K562 (cell line): ENCODE data around the gene ITPA. TPM values are rescaled to one million over a fixed set of nuclear protein-coding genes. Genes with fewer than 3 reads are reported as not detected.

Experiments
- ASH1L ChIP-seq: fragments of 450-650 bp; IDR thresholded peaks from 2 replicates; pipeline ENCODE4 v1.6.1; 2018; ENCODE audit warnings: borderline replicate concordance, mild to moderate bottlenecking, low read depth; ENCODE audit not compliant: partially characterized antibody
- CBX5 ChIP-seq: IDR thresholded peaks from 2 replicates; pipeline ENCODE4 v1.6.1; 2014; ENCODE audit warnings: low read depth, borderline replicate concordance
- CEBPG ChIP-seq, 3 experiments: fragments of 200-800 bp in 1 of 3; sonication (Bioruptor generic) in 1 of 3; sonication (generic) in 1 of 3; formaldehyde crosslinking in 1 of 3; IDR thresholded peaks in 2 of 3; conservative IDR thresholded peaks in 1 of 3; 2 replicates each; pipeline versions ENCODE4 v1.6.1 to v1.8.0; 2016 to 2022; ENCODE audit warnings: missing compliant biosample characterization in 2 of 3, missing genetic modification characterization in 2 of 3, mild to moderate bottlenecking in 1 of 3, missing genetic modification reagents in 1 of 3
- CHCHD3 ChIP-seq: fragments of 250-450 bp; sonication (Bioruptor Pico); IDR thresholded peaks from 2 replicates; pipeline ENCODE4 v2.1.2; 2022; ENCODE audit warnings: mild to moderate bottlenecking
- KDM1A ChIP-seq, 2 experiments: fragments of 450-650 bp; IDR thresholded peaks; 2 replicates each; pipeline ENCODE4 v1.6.1; 2016; ENCODE audit warnings: mild to moderate bottlenecking in 2 of 2
- KHSRP ChIP-seq: fragments of 450-650 bp; IDR thresholded peaks from 2 replicates; pipeline ENCODE4 v1.6.1; 2017
- MCM7 ChIP-seq, 2 experiments: fragments of 450-650 bp; IDR thresholded peaks; 2 replicates each; pipeline ENCODE4 v1.6.1; 2016 to 2018
- MIER1 ChIP-seq: fragments of 450-650 bp; IDR thresholded peaks from 2 replicates; pipeline ENCODE4 v1.6.1; 2016; ENCODE audit warnings: antibody characterized with exemption, mild to moderate bottlenecking, low read depth
- PHF20 ChIP-seq: fragments of 450-650 bp; IDR thresholded peaks from 2 replicates; pipeline ENCODE4 v1.6.1; 2018; ENCODE audit not compliant: partially characterized antibody
- POLR3G ChIP-seq: IDR thresholded peaks from 2 replicates; pipeline ENCODE4 v1.6.1; 2011; ENCODE audit not compliant: insufficient read length, insufficient replicate concordance; ENCODE audit errors: extremely low read depth
- PTTG1 ChIP-seq: fragments of 450-650 bp; IDR thresholded peaks from 2 replicates; pipeline ENCODE4 v1.6.1; 2016; ENCODE audit warnings: low read depth, mild to moderate bottlenecking, missing genetic modification characterization, missing compliant biosample characterization
- SETDB1 ChIP-seq: IDR thresholded peaks from one replicate; pipeline ENCODE4 v1.6.1; 2012; ENCODE audit warnings: low read length, control low read depth, inconsistent platforms
- SMAD3 ChIP-seq: fragments of 450-650 bp; formaldehyde crosslinking; conservative IDR thresholded peaks from 2 replicates; pipeline ENCODE4 v1.4.0; 2020; ENCODE audit warnings: mild to moderate bottlenecking
- TCF3 ChIP-seq: sonication (generic); formaldehyde crosslinking; IDR thresholded peaks from 2 replicates; pipeline ENCODE4 v1.4.0; 2020; ENCODE audit warnings: mild to moderate bottlenecking, missing genetic modification reagents
- ZFPM2 ChIP-seq: fragments of 250-450 bp; sonication (Bioruptor Pico); IDR thresholded peaks from 2 replicates; pipeline ENCODE4 v1.5.1; 2022; ENCODE audit warnings: mild to moderate bottlenecking
- ZNF146 ChIP-seq: IDR thresholded peaks from one replicate; pipeline ENCODE4 v1.6.1; 2018; ENCODE audit warnings: missing compliant biosample characterization; ENCODE audit not compliant: unreplicated experiment
- ZNF507 ChIP-seq: conservative IDR thresholded peaks from 2 replicates; pipeline ENCODE4 v1.6.1; 2017; ENCODE audit warnings: missing genetic modification characterization, missing compliant biosample characterization
- polyA plus RNA-seq, 8 experiments: library from polyadenylated mRNA; depleted of rRNA in 4 of 8; stranded (reverse) in 5 of 8; unstranded in 3 of 8; fragments of >200 nt; fragmentation: Nextera tagmentation in 2 of 8; fragmentation: Illumina TruSeq in 1 of 8; extraction: Ambion mirVana in 2 of 8; extraction: Trizol in 1 of 8; gene quantifications; 2 replicates each; pipeline versions ENCODE4 v1.2.1 to v1.2.3, GENCODE V29; 2011 to 2014; ENCODE audit warnings: inconsistent platforms in 1 of 8, missing spikeins in 1 of 8
- total RNA-seq, 7 experiments: library from RNA; depleted of rRNA in 6 of 7; stranded (reverse); fragments of >200 nt in 6 of 7; fragmentation: Illumina TruSeq in 2 of 7; extraction: Trizol in 2 of 7; gene quantifications; 2 replicates each; pipeline versions ENCODE4 v1.2.1 to v1.2.3, GENCODE V29; 2011 to 2021; ENCODE audit warnings: low replicate concordance in 1 of 7
- TF ChIP-seq, protein P1 (sequence below): fragments of 250-450 bp; sonication (Bioruptor Pico); IDR thresholded peaks from 2 replicates; pipeline ENCODE4 v1.8.0; 2022; ENCODE audit warnings: inconsistent platforms, mild to moderate bottlenecking, moderate library complexity, borderline replicate concordance
- TF ChIP-seq, protein P2 (sequence below): fragments of 250-450 bp; sonication (Bioruptor Pico); IDR thresholded peaks from 2 replicates; pipeline ENCODE4 v1.9.0; 2021; ENCODE audit warnings: mild to moderate bottlenecking
- TF ChIP-seq, protein P3 (sequence below): IDR thresholded peaks from 3 replicates; pipeline ENCODE4 v1.6.1; 2011; ENCODE audit warnings: borderline replicate concordance, mild to moderate bottlenecking, moderate library complexity; ENCODE audit not compliant: insufficient read length; ENCODE audit errors: extremely low read depth

Gene ITPA
- total and polyA plus RNA-seq, 9 of the 15 experiments (the other 6 are each of a cell fraction or from before 2014, with no cell fraction given): 5.0 to 79.7 (median 36.7) TPM

DNA sequence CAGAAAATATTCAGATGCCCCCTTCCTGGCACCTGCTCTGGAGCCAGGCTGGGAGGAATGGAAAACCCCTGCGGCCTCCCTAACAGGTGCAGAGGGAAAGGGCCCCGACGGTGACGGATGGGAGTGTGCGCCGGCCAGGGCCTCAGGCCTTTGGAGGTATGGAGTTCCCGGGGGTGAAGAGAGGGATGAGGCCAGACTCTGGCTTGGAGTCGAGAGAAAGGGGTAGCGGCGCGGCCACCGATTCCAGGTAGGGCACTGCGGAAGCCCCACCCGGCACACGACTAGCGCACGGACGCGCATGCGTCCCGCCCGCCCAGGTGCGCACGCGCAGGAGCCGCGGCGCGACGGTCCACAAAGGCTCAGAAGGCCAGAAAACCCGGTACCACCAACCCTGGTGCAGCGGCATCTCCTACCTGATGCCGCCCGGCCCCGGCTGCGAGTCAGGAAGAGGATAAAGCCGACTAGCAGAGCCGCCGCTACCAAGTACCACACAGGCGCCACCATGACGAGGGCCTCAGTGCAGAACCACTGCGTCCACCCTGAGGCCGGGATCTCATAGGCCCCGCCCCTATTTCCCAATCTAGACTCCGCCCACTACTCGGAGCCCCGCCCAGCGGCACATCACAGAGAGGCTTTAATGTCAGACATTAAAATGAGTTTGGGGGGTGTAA is 5.0 kb upstream of the ITPA start, which contains the start of gene DDRGK1 (continued):
- no peak for TF ChIP-seq ASH1L
- TF ChIP-seq, protein P1, sequence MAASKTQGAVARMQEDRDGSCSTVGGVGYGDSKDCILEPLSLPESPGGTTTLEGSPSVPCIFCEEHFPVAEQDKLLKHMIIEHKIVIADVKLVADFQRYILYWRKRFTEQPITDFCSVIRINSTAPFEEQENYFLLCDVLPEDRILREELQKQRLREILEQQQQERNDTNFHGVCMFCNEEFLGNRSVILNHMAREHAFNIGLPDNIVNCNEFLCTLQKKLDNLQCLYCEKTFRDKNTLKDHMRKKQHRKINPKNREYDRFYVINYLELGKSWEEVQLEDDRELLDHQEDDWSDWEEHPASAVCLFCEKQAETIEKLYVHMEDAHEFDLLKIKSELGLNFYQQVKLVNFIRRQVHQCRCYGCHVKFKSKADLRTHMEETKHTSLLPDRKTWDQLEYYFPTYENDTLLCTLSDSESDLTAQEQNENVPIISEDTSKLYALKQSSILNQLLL: no peak
- TF ChIP-seq CBX5: no peak
- TF ChIP-seq, protein P2, sequence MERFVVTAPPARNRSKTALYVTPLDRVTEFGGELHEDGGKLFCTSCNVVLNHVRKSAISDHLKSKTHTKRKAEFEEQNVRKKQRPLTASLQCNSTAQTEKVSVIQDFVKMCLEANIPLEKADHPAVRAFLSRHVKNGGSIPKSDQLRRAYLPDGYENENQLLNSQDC (CRISPR knock-in tag): no peak
- TF ChIP-seq, protein P3, sequence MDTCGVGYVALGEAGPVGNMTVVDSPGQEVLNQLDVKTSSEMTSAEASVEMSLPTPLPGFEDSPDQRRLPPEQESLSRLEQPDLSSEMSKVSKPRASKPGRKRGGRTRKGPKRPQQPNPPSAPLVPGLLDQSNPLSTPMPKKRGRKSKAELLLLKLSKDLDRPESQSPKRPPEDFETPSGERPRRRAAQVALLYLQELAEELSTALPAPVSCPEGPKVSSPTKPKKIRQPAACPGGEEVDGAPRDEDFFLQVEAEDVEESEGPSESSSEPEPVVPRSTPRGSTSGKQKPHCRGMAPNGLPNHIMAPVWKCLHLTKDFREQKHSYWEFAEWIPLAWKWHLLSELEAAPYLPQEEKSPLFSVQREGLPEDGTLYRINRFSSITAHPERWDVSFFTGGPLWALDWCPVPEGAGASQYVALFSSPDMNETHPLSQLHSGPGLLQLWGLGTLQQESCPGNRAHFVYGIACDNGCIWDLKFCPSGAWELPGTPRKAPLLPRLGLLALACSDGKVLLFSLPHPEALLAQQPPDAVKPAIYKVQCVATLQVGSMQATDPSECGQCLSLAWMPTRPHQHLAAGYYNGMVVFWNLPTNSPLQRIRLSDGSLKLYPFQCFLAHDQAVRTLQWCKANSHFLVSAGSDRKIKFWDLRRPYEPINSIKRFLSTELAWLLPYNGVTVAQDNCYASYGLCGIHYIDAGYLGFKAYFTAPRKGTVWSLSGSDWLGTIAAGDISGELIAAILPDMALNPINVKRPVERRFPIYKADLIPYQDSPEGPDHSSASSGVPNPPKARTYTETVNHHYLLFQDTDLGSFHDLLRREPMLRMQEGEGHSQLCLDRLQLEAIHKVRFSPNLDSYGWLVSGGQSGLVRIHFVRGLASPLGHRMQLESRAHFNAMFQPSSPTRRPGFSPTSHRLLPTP: no peak
- TF ChIP-seq ZNF146 (CRISPR knock-in tag): no peak
- TF ChIP-seq CEBPG (CRISPR knock-in tag; IDR thresholded peaks at IDR 0.05): peak; percentile 93
- TF ChIP-seq CEBPG (tag; conservative IDR thresholded peaks at IDR 0.05 in 1 of 2, IDR thresholded peaks at IDR 0.05 in 1 of 2): peak; percentile 82 to 94
- TF ChIP-seq POLR3G: no peak
- no peak for TF ChIP-seq PTTG1 (tag)
- TF ChIP-seq SMAD3 (CRISPR knock-in tag): no peak
- no peak for TF ChIP-seq ZFPM2 (CRISPR knock-in tag)
- no peak for TF ChIP-seq MCM7 (IDR thresholded peaks at IDR 0.05)
- TF ChIP-seq KHSRP: no peak
- no peak for TF ChIP-seq ZNF507 (tag)
- TF ChIP-seq TCF3: no peak
- no peak for TF ChIP-seq MIER1
- no peak for TF ChIP-seq CHCHD3 (CRISPR knock-in tag)
- no peak for TF ChIP-seq SETDB1
- TF ChIP-seq KDM1A (IDR thresholded peaks at IDR 0.05): no peak
- TF ChIP-seq PHF20: peak; percentile 50
